Hindlimb muscle (tissue), 1 donor: ENCODE measurements around the gene RAB21. TPM values are rescaled to one million over a fixed set of nuclear protein-coding genes. Genes with fewer than 3 reads are reported as not detected.

Experiments
- DNase-seq: peaks from one replicate; pipeline ENCODE4 v3.0.0-alpha.2; 2013
- polyA plus RNA-seq: library from polyadenylated mRNA; unstranded; fragments of 120-200 nt; gene quantifications from one replicate; pipeline ENCODE4 v1.2.1, GENCODE V29; 2013; ENCODE audit not compliant: insufficient read length

Gene RAB21
- 37.6 TPM for polyA plus RNA-seq

GRCh38 chr12:71754461-71755145 lies at the start of gene RAB21:
Gene RAB21 (plus strand): TSS chr12:71754863. CDS start chr12:71755130, 267 bp downstream.
- peak; percentile 93 for DNase-seq

- no peak for DNase-seq
These were observed 49.7 kb upstream of the RAB21 start for GRCh38 chr12:71704920-71705319.

DNA sequence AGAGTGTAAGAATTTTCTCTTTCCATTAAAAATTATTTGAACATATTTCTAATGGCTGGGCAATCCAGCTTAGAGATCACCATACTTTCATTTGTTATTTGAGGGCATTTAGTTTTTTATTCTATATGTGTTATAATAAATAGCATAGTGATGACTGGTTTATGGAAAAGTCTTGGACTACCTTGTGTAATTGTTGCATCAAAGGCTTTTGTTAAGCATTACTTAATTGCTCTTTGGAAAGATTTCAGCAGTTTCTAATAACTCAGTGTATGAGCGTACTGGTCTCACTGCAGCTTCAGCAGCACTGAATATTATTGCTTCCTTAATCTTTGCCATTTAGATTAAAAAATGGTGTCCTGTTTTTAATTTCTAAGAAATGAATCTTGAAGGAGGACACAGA lies 46.0 kb upstream of the RAB21 start:
- DNase-seq, result no peak

GRCh38 chr12:71710276-71711125 lies 44.2 kb upstream of the RAB21 start:
- no peak for DNase-seq

DNA sequence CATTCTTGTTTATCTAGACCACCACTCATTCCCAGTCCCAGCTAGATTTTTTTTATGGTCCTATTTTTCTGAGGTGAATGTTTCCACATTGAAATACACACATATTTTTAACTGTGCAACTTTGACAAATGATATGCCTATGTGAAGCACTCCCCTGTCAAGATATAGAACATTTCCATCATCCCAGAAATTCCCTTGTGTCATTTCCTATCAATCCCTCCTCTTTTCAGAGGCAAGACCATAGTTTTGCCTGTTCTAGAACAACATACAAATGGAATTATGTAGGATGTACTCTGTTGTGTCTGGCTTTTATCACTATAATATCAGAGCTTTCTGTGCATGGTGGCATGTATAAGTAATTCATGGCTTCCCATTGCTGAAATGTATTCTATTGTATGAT lies 36.1 kb upstream of the RAB21 start:
- no peak for DNase-seq

DNA sequence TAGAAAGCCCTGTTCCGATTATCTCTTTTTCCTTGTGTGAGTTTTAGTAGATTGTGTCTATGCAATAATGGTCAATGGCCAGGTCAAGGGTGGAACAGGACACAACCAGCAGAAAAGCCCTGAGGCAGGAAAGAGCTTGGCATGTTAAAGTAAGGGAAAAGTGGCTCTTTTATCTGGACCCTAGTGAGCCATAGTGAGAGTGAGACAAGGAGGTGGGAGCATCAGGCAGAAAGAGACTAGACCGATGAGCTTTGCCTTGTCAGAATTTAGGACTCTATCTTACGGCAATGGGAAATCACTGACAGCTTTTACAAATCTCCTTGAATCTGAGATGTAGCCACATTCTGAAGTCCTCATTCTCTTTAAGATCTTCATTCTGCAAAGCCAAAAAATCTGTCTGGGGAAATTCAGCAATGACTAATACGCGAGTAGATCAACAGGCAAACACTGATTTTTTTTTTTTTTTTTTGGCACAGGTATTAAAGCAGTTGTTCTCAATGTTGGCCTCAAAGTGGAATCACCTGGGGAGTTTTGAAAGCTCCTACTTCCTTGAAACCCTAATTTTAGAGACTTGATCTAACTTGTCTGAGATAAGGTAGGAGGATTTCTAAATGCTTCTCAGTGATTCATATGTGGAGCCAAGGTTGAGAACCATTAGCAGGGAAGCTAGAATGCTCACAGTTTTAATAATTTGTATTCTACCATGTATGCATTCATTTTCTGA lies 34.9 kb upstream of the RAB21 start:
- DNase-seq, result no peak

GRCh38 chr12:71721783-71722505 lies 32.7 kb upstream of the RAB21 start:
- no peak for DNase-seq

- DNase-seq, result no peak
These were observed 29.7 kb upstream of the RAB21 start for GRCh38 chr12:71725011-71725410.

DNA sequence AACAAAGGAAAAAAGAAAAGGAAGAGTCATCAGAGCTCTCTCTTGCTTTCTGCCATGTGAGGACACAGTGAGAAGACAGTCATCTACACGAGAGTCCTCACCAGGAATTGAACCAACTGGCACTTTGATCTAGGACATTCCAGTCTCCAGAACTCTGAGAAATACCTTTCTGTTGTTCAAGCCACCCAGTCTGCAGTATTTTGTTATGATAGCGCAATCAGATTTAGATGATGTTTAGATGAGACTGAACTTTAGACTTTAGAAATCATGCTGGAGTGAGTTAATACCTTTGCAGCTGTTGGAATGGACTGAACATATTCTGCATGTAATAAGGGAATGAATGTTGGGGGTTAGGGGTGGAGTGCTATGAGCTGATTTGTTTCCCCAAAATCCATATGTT lies 28.1 kb upstream of the RAB21 start:
- no peak for DNase-seq

DNA sequence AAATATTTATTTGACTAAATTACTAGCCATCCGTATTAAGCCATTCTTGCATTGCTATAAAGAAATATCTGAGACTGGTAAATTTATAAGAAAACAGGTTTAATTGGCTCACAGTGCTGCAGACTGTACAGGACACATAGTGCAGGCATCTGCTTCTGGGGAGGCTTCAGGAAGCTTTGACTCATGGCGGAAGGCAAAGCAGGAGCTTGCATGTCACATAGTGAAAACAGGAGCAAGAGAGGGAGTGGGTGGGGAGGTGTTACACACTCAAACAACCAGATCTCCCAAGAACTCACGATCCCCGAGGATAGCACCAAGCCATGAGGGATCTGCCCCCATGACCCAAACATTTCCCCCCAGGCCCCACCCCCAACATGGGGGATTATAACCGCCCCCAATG lies 26.7 kb upstream of the RAB21 start:
- no peak for DNase-seq

- DNase-seq, result no peak
These were observed 23.7 kb upstream of the RAB21 start for GRCh38 chr12:71730936-71731335.

- no peak for DNase-seq
These were observed 23.0 kb upstream of the RAB21 start for GRCh38 chr12:71731439-71732356.

- DNase-seq, result no peak
These were observed 22.3 kb upstream of the RAB21 start for GRCh38 chr12:71732357-71732712.

GRCh38 chr12:71737197-71737596 lies 17.5 kb upstream of the RAB21 start:
- DNase-seq, result no peak

GRCh38 chr12:71742998-71743397 lies 11.7 kb upstream of the RAB21 start:
- no peak for DNase-seq

- DNase-seq, result no peak
These were observed 10.0 kb upstream of the RAB21 start for GRCh38 chr12:71744522-71745300.

DNA sequence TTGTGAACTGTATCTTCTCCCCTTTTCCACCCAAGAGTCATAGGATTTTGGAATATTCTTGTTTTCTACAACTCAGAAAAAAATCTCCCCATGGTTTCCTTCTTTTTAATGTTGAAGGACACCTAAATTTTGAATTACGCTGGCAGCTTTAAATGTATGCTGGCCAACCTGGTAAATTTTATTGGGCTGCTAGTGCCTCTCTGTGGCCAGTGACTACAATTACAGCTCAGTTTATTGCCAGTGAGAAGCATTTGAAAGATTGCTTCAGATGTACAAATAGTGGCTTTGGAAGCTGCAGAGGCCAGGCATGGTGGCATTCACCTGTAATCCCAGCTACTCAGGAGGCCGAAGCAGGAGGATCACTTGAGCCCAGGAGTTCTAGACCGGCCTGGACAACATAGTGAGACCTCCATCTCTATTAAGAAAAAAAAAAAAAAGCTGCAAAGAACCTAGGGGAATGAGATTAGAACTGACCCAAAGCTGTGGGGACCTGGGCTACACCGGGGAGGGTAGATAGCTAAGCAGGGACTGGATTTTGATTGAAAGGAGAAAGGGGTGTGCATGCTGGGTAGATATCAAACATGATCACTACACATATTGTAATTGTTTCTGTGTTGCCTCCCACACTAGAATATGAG lies 7.6 kb upstream of the RAB21 start:
- peak; percentile 52 for DNase-seq

DNA sequence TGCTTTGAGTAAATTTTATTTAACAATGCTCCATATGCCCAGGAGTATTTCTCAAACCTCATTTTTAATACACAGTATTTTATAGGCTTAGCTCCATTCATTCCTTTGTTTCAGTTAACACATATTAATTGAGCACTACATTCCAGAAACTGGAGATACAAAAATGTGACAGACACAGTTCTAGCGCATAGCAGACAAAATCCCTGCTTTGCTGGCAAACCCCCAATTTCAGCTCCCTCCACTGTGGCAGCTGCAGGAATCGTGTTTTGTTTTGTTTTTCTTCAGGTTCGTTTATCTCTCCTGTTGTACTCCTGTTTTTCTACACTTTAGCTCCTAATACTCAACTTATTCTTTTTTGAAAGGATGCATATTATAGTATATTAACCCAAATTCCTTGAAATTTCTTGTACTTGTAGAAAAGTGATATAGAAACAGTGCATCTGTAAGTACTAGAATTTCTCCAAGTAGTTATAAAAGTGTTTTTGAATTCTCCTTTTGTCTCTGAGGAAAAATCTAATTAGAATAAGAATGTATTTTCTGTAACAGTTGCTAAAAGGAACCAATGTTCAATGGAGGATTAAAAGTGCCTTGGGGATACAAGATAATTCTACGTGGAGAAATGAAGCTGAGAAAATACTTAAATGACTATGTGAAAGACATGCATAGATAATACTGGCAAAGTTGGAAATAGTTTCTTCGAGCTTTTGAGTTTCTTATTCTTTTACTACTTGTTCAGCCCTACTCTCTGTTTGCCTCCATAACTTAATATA lies 6.4 kb upstream of the RAB21 start:
- DNase-seq, result no peak

GRCh38 chr12:71749666-71750065 lies 5.0 kb upstream of the RAB21 start:
- DNase-seq, result no peak
